Endothelial cell of umbilical vein (primary cell): ENCODE measurements around the gene WDPCP. TPM values are rescaled to one million over a fixed set of nuclear protein-coding genes. Genes with fewer than 3 reads are reported as not detected.

Experiments used
- BruUV-seq: library from RNA; stranded (reverse); fragments of 400-500 nt; replicated peaks from 2 replicates; lab custom pipeline; 2021; lab: Mats Ljungman, UMichigan
- CTCF ChIA-PET: fragments of 300-600, 350-600 bp; sonication (Branson Sonifier 250); formaldehyde crosslinking; loops from one replicate; lab custom pipeline; 2021; ENCODE audit warnings: antibody characterized with exemption, inconsistent platforms; lab: Charles Lee
- POLR2A ChIA-PET: fragments of 300-600, 350-600 bp; sonication (Branson Sonifier 250); formaldehyde crosslinking; loops from one replicate; lab custom pipeline; 2021; ENCODE audit warnings: antibody characterized with exemption, inconsistent platforms; lab: Charles Lee
- DNase-seq: peaks from one replicate; pipeline ENCODE4 v3.0.0-alpha.2; 2011; ENCODE audit warnings: low read depth, low spot score
- FAIRE-seq: peaks from 2 replicates; lab custom pipeline; 2011; peaks lifted over from hg19 to GRCh38; lab: Jason Lieb, UNC
- H2AFZ ChIP-seq: 2 replicates; pipeline ENCODE4 v1.6.0; 2012; ENCODE audit warnings: low read depth, low read length, control low read depth, inconsistent platforms
- H3K27ac ChIP-seq: 2 replicates; pipeline ENCODE4 v1.5.1; 2011; ENCODE audit warnings: low read depth, mild to moderate bottlenecking, control low read depth, low read length, moderate library complexity; ENCODE audit not compliant: insufficient read depth
- H3K27me3 ChIP-seq, 2 experiments: 2 replicates each; pipeline versions ENCODE4 v1.6.0 to v1.6.1; 2011; ENCODE audit warnings: low read length in 2 of 2, mixed read lengths in 1 of 2; ENCODE audit not compliant: control insufficient read depth in 2 of 2, insufficient read depth in 2 of 2
- H3K36me3 ChIP-seq, 2 experiments: 2 replicates in 1 of 2; 3 replicates in 1 of 2; pipeline ENCODE4 v1.5.1; 2011; ENCODE audit warnings: low read length in 2 of 2, mild to moderate bottlenecking in 1 of 2, moderate library complexity in 1 of 2; ENCODE audit not compliant: control insufficient read depth in 2 of 2, insufficient read depth in 2 of 2; ENCODE audit errors: extremely low read depth in 1 of 2
- H3K4me1 ChIP-seq: 3 replicates; pipeline ENCODE4 v1.5.1; 2011; ENCODE audit warnings: mild to moderate bottlenecking, low read length; ENCODE audit not compliant: control insufficient read depth, insufficient read depth; ENCODE audit errors: extremely low read depth
- H3K4me2 ChIP-seq: 2 replicates; pipeline ENCODE4 v1.6.1; 2011; ENCODE audit warnings: low read length, control low read depth, mixed read lengths; ENCODE audit not compliant: insufficient read depth
- H3K4me3 ChIP-seq, 3 experiments: fragments of 200-600 bp in 1 of 3; sonication (generic), shearing (Covaris generic) in 1 of 3; replicated peaks in 1 of 3; 2 replicates each; pipeline ENCODE4 v1.5.1; 2011 to 2016; ENCODE audit warnings: control low read depth in 3 of 3, low read length in 3 of 3, mild to moderate bottlenecking in 2 of 3, inconsistent platforms in 1 of 3, low read depth in 1 of 3, moderate library complexity in 1 of 3; ENCODE audit not compliant: insufficient read depth in 1 of 3
- H3K79me2 ChIP-seq: 2 replicates; pipeline ENCODE4 v1.6.0; 2012; ENCODE audit warnings: low read length, inconsistent platforms; ENCODE audit not compliant: control insufficient read depth, insufficient read depth
- H3K9ac ChIP-seq: replicated peaks from 2 replicates; pipeline ENCODE3; 2011; ENCODE audit warnings: low read length, control low read depth; ENCODE audit not compliant: insufficient read depth; ENCODE audit errors: extremely low read depth
- H3K9me1 ChIP-seq: replicated peaks from 3 replicates; pipeline ENCODE4 v1.6.0; 2011; ENCODE audit warnings: mild to moderate bottlenecking, low read length; ENCODE audit not compliant: control insufficient read depth, insufficient read depth; ENCODE audit errors: extremely low read depth
- H3K9me3 ChIP-seq: replicated peaks from 2 replicates; pipeline ENCODE4 v1.5.1; 2012; ENCODE audit warnings: low read length, inconsistent platforms; ENCODE audit not compliant: control insufficient read depth, insufficient read depth
- H4K20me1 ChIP-seq: replicated peaks from 2 replicates; pipeline ENCODE3; 2011; ENCODE audit warnings: mild to moderate bottlenecking, low read length; ENCODE audit not compliant: control insufficient read depth, insufficient read depth; ENCODE audit errors: extremely low read depth
- EZH2 ChIP-seq: IDR thresholded peaks from 2 replicates; pipeline ENCODE4 v1.6.1; 2012; ENCODE audit warnings: borderline replicate concordance, low read depth, mild to moderate bottlenecking, moderate library complexity, low read length, inconsistent platforms; ENCODE audit not compliant: severe bottlenecking
- FOS ChIP-seq: IDR thresholded peaks from 2 replicates; pipeline ENCODE4 v1.6.1; 2011; ENCODE audit warnings: mild to moderate bottlenecking, low read length, moderate library complexity, borderline replicate concordance; ENCODE audit not compliant: insufficient read depth
- GATA2 ChIP-seq: IDR thresholded peaks from 2 replicates; pipeline ENCODE4 v1.7.0; 2011; ENCODE audit warnings: low read depth, mild to moderate bottlenecking, moderate library complexity, mixed read lengths, low read length; ENCODE audit not compliant: insufficient read length, insufficient read depth
- JUN ChIP-seq: IDR thresholded peaks from 2 replicates; pipeline ENCODE4 v1.6.1; 2011; ENCODE audit warnings: borderline replicate concordance, low read depth; ENCODE audit not compliant: insufficient read length, insufficient read depth
- MYC ChIP-seq: IDR thresholded peaks from one replicate; pipeline ENCODE4 v1.6.1; 2011; ENCODE audit warnings: mild to moderate bottlenecking, low read depth, low read length
- POLR2A ChIP-seq: IDR thresholded peaks from 2 replicates; pipeline ENCODE4 v1.6.1; 2012; ENCODE audit warnings: low read depth, mild to moderate bottlenecking, control low read depth, low read length
- POLR2AphosphoS5 ChIP-seq: IDR thresholded peaks from 2 replicates; pipeline ENCODE4 v1.6.1; 2012; ENCODE audit warnings: low read depth, mild to moderate bottlenecking, control low read depth, low read length, moderate library complexity; ENCODE audit not compliant: insufficient read depth
- dilution Hi-C: fragments of 300-500 bp; cut with MboI; formaldehyde crosslinking; loops from one replicate; pipeline ENCODE4 v1.15.0; 2019; ENCODE audit warnings: low sequenced_read_pairs; ENCODE audit not compliant: extremely low pct_ligation_motif_present
- intact Hi-C: fragments of 100-400 bp; cut with micrococcal nuclease; formaldehyde crosslinking; loops from one replicate; pipeline ENCODE4 v1.10.0; 2022
- polyA plus RNA-seq, 4 experiments: library from polyadenylated mRNA; depleted of rRNA in 3 of 4; stranded (reverse) in 3 of 4; unstranded in 1 of 4; fragments of >200 nt; gene quantifications; 2 replicates each; pipeline versions ENCODE4 v1.2.1 to v1.2.3, GENCODE V29; 2011 to 2012; ENCODE audit warnings: missing spikeins in 1 of 4
- total RNA-seq: library from RNA; stranded (reverse); gene quantifications from 2 replicates; pipeline ENCODE4 v1.2.3, GENCODE V29; 2021
- TF ChIP-seq, protein P1 (sequence below), 2 donors: IDR thresholded peaks; 1 replicate in 1 of 2; 2 replicates in 1 of 2; pipeline ENCODE4 v1.5.1; 2011; ENCODE audit warnings: low read length in 2 of 2, mild to moderate bottlenecking in 2 of 2, moderate library complexity in 2 of 2, control low read depth in 1 of 2, inconsistent platforms in 1 of 2, low read depth in 1 of 2; ENCODE audit not compliant: insufficient read depth in 1 of 2; ENCODE audit errors: extremely low read depth in 1 of 2
- TF ChIP-seq, protein P2 (sequence below): IDR thresholded peaks from 2 replicates; pipeline ENCODE4 v1.6.1; 2011; ENCODE audit not compliant: insufficient read depth, insufficient read length

Gene WDPCP
- total and polyA plus RNA-seq, 2 donors (not counting 3 experiments of a cell fraction or from before 2014, with no cell fraction given) = 4.0 to 8.8 TPM

DNA sequence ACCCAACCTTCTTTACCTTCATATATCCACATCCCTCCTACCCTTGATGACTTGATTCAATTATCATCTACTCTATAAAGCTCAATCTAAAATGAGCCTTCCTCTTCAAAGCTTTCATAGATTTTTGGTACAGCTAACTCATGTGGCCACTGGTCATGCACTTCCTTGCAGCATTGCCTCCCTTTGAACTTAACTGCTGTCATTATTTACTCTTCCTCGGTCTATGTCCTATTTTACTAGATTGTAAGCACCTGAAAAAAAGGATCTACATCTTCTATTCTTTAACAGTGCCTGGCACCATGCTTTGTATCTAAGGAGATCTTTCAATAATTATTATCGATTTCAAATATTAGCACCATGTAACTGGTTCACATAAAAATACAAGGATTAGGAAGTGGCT lies 31.1 kb upstream of the WDPCP start:
- no peaks in the 10 kb centered on the region for H3K4me1 ChIP-seq
- no peak for FAIRE-seq
- H3K9me3 ChIP-seq = no peaks in the 10 kb centered on the region
- no peaks in the 10 kb centered on the region for H3K36me3 ChIP-seq
- H3K4me3 ChIP-seq = no peak overlapping the region
- intact Hi-C loops (no loop called here), dilution Hi-C loops (no loop called here)
- no peaks in the 10 kb centered on the region for H4K20me1 ChIP-seq
- POLR2A ChIA-PET = no interaction called here
- no peak for TF ChIP-seq POLR2AphosphoS5
- TF ChIP-seq FOS = no peak
- no peak for TF ChIP-seq MYC
- TF ChIP-seq, protein P1, sequence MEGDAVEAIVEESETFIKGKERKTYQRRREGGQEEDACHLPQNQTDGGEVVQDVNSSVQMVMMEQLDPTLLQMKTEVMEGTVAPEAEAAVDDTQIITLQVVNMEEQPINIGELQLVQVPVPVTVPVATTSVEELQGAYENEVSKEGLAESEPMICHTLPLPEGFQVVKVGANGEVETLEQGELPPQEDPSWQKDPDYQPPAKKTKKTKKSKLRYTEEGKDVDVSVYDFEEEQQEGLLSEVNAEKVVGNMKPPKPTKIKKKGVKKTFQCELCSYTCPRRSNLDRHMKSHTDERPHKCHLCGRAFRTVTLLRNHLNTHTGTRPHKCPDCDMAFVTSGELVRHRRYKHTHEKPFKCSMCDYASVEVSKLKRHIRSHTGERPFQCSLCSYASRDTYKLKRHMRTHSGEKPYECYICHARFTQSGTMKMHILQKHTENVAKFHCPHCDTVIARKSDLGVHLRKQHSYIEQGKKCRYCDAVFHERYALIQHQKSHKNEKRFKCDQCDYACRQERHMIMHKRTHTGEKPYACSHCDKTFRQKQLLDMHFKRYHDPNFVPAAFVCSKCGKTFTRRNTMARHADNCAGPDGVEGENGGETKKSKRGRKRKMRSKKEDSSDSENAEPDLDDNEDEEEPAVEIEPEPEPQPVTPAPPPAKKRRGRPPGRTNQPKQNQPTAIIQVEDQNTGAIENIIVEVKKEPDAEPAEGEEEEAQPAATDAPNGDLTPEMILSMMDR (IDR thresholded peaks at IDR 0.05; ENCODE audit: extremely low read depth in 1 of 2, insufficient read depth in 1 of 2, low read depth in 1 of 2, low read length in 2 of 2) = no peak
- no peak for TF ChIP-seq GATA2
- no peak for TF ChIP-seq JUN
- TF ChIP-seq, protein P2, sequence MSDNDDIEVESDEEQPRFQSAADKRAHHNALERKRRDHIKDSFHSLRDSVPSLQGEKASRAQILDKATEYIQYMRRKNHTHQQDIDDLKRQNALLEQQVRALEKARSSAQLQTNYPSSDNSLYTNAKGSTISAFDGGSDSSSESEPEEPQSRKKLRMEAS = no peak
- TF ChIP-seq EZH2 = no peak
- no peak for TF ChIP-seq POLR2A
- H3K27ac ChIP-seq = no peak overlapping the region
- H3K9me1 ChIP-seq = no peaks in the 10 kb centered on the region
- DNase-seq = no peak
- no peak overlapping the region for H2AFZ ChIP-seq
- CTCF ChIA-PET = interaction anchor here (1.5 kb wide), 1 partner anchor 16 kb away, joined by 3 read pairs; no protein-coding TSS in a partner anchor
- no TSS peak for BruUV-seq
- no peaks in the 10 kb centered on the region for H3K79me2 ChIP-seq
- no peak overlapping the region for H3K4me2 ChIP-seq
- peaks cover 3 to 6% of the 10 kb centered on the region in 2 experiments for H3K27me3 ChIP-seq
- no peak overlapping the region for H3K9ac ChIP-seq
